GM19023 (cell line): Measurements from ENCODE around the gene RPS26.
"Not testable (repeated sequence)": the region's sequence is repeated elsewhere in the genome, so short reads cannot be mapped to it uniquely, and the experiment has no call there.

Experiments
- ATAC-seq: cut with Tn5 transposase; IDR thresholded peaks from one replicate; pipeline ENCODE4 v1.9.1; 2021; ENCODE audit warnings: mild to moderate bottlenecking, moderate library complexity; ENCODE audit not compliant: unreplicated experiment

Gene RPS26

GRCh38 chr12:56041552-56042429 lies at the start of gene RPS26:
TSS of gene RPS26 (plus strand) at chr12:56041918. CDS start at chr12:56042167, 249 bp downstream.
- peak; percentile 90 for ATAC-seq

GRCh38 chr12:55993230-55993853 lies 48.4 kb upstream of the RPS26 start:
- no peak for ATAC-seq

- no peak for ATAC-seq
These were observed 46.4 kb upstream of the RPS26 start for GRCh38 chr12:55995366-55995765.

GRCh38 chr12:55996201-55996714 lies 45.5 kb upstream of the RPS26 start:
- ATAC-seq: no peak

GRCh38 chr12:55996715-55997534 lies 44.8 kb upstream of the RPS26 start, which contains the start of gene SUOX:
TSS of gene SUOX (plus strand) at chr12:55997276. CDS start at chr12:56002222, 4,946 bp downstream.
- ATAC-seq: peak; percentile 100

GRCh38 chr12:55997535-55997859 lies 44.2 kb upstream of the RPS26 start:
- ATAC-seq: no peak

- not testable (repeated sequence) for ATAC-seq
These were observed 42.2 kb upstream of the RPS26 start for GRCh38 chr12:55999522-55999921.

GRCh38 chr12:55999999-56000540 lies 41.6 kb upstream of the RPS26 start:
- not testable (repeated sequence) for ATAC-seq

- ATAC-seq: no peak
These were observed 40.1 kb upstream of the RPS26 start for GRCh38 chr12:56001487-56002100.

GRCh38 chr12:56003376-56003775 lies 38.3 kb upstream of the RPS26 start:
- ATAC-seq: not testable (repeated sequence)

GRCh38 chr12:56004211-56004610 lies 37.5 kb upstream of the RPS26 start:
- no peak for ATAC-seq

- ATAC-seq: peak; percentile 67
These were observed 33.9 kb upstream of the RPS26 start for GRCh38 chr12:56007564-56008559.

GRCh38 chr12:56010111-56010570 lies 31.6 kb upstream of the RPS26 start:
- ATAC-seq: no peak

- ATAC-seq: no peak
These were observed 30.1 kb upstream of the RPS26 start for GRCh38 chr12:56011509-56012090.

GRCh38 chr12:56013482-56013881 lies 28.2 kb upstream of the RPS26 start:
- no peak for ATAC-seq

GRCh38 chr12:56014205-56014604 lies 27.5 kb upstream of the RPS26 start:
- ATAC-seq: no peak

- ATAC-seq: no peak
These were observed 24.5 kb upstream of the RPS26 start for GRCh38 chr12:56017181-56017580.

- ATAC-seq: no peak
These were observed 23.4 kb upstream of the RPS26 start for GRCh38 chr12:56018356-56018755.
